Measurements from ENCODE around the gene TRIO. TPM values are rescaled to one million over a fixed set of nuclear protein-coding genes. Genes with fewer than 3 reads are reported as not detected.

Gene TRIO
- total RNA-seq, 1 experiment from 2014 or later: 211 TPM

- no peak overlapping the region for H2AFZ ChIP-seq (ENCODE audit: low read length)
- peaks cover 85% of the 10 kb centered on the region for H3K36me3 ChIP-seq (ENCODE audit: low read depth, low read length)
- no TSS peak for BruUV-seq (replicated peaks)
- H3F3A ChIP-seq (ENCODE audit: low read length, unreplicated experiment): no peaks in the 10 kb centered on the region
- H3K9me3 ChIP-seq (ENCODE audit: low read length): no peaks in the 10 kb centered on the region
- H4K20me1 ChIP-seq (ENCODE audit: low read length): 0 out of 2 replicates have a peak, but pooled peaks cover 4% of the 10 kb centered on the region
- TF ChIP-seq CTCF (conservative IDR thresholded peaks at IDR 0.05; ENCODE audit: low read depth, low read length): peak; percentile 91
- TF ChIP-seq EZH2 (IDR thresholded peaks at IDR 0.05; ENCODE audit: low read length, unreplicated experiment): no peak
- intact Hi-C loops (cut with micrococcal nuclease): loop anchor here (1.0 kb wide), 2 partner anchors 283 to 320 kb away; no protein-coding TSS in a partner anchor
- no peak overlapping the region for H3K4me2 ChIP-seq (ENCODE audit: low read length)
- H3K4me1 ChIP-seq (ENCODE audit: insufficient read depth, low read length): peaks cover 20% of the 10 kb centered on the region
- POLR2A ChIA-PET (ENCODE audit: unreplicated experiment): no interaction called here
- no peak overlapping the region for H3K9ac ChIP-seq (ENCODE audit: low read length)
- CTCF ChIA-PET: interaction anchor here (0.5 to 1.2 kb wide), 2 partner anchors 265 to 284 kb away, joined by 3 to 5 read pairs; no protein-coding TSS in a partner anchor
- ATAC-seq (peak; percentile 39; the same call in 1 of the 2 replicates), DNase-seq (peak; percentile 64)
- H3K27me3 ChIP-seq (ENCODE audit: low read length): no peaks in the 10 kb centered on the region
- no peak overlapping the region for H3K4me3 ChIP-seq (ENCODE audit: low read length)
- no peak overlapping the region for H3K27ac ChIP-seq (ENCODE audit: low read length)
- H3K79me2 ChIP-seq (ENCODE audit: low read length): 0 out of 2 replicates have a peak, but pooled peaks cover 7% of the 10 kb centered on the region
- no peaks in the 10 kb centered on the region for H3K9me2 ChIP-seq (replicated peaks; ENCODE audit: low read length)
These were observed 221.7 kb downstream of the TRIO start for GRCh38 chr5:14364576-14365472.

- Histone ChIP-seq H2AFZ (ENCODE audit: low read length) (no peak overlapping the region), H3F3A (ENCODE audit: low read length, unreplicated experiment) (no peaks in the 10 kb centered on the region), H3K79me2 (ENCODE audit: low read length) (0 out of 2 replicates have a peak, but pooled peaks cover 7% of the 10 kb centered on the region), H4K20me1 (ENCODE audit: low read length) (0 out of 2 replicates have a peak, but pooled peaks cover 4% of the 10 kb centered on the region), H3K9me2 (replicated peaks; ENCODE audit: low read length) (no peaks in the 10 kb centered on the region), H3K27ac (ENCODE audit: low read length) (peak overlapping the region; percentile 19; the same call in 1 of the 2 replicates), H3K9ac (ENCODE audit: low read length) (no peak overlapping the region), H3K36me3 (ENCODE audit: low read depth, low read length) (peaks cover 85% of the 10 kb centered on the region), H3K4me2 (ENCODE audit: low read length) (peak overlapping the region; percentile 10), H3K27me3 (ENCODE audit: low read length) (no peaks in the 10 kb centered on the region), H3K9me3 (ENCODE audit: low read length) (no peaks in the 10 kb centered on the region), H3K4me1 (ENCODE audit: insufficient read depth, low read length) (peaks cover 20% of the 10 kb centered on the region), H3K4me3 (ENCODE audit: low read length) (no peak overlapping the region)
- ATAC-seq (peak; percentile 82), DNase-seq (peak; percentile 49)
- CTCF ChIA-PET: interaction anchor here (0.7 to 1.2 kb wide), 3 partner anchors 14 to 283 kb away, joined by 3 to 7 read pairs (median 5); no protein-coding TSS in a partner anchor
- TF ChIP-seq EZH2 (IDR thresholded peaks at IDR 0.05; ENCODE audit: low read length, unreplicated experiment) (no peak), CTCF (conservative IDR thresholded peaks at IDR 0.05; ENCODE audit: low read depth, low read length) (no peak), EZH2phosphoT487 (IDR thresholded peaks at IDR 0.05; ENCODE audit: borderline replicate concordance, low read length) (no peak)
- intact Hi-C loops (cut with micrococcal nuclease): no loop called here
- POLR2A ChIA-PET (ENCODE audit: unreplicated experiment): interaction anchor here (0.7 kb wide), 1 partner anchor 212 kb away, joined by 14 read pairs; no protein-coding TSS in a partner anchor
- no TSS peak for BruUV-seq (replicated peaks)
These were observed 222.8 kb downstream of the TRIO start for GRCh38 chr5:14365831-14366430.
